HAP-1 (cell line): ENCODE data around the gene KRT75.
"Not testable (repeated sequence)": the region's sequence is repeated elsewhere in the genome, so short reads cannot be mapped to it uniquely, and the experiment has no call there.

ENCODE experiments used
- DNase-seq, 2 experiments: peaks; one replicate each; pipeline ENCODE4 v3.0.0-alpha.2; 2016 to 2020; ENCODE audit warnings: low spot score in 2 of 2
- H3K27me3 ChIP-seq: fragments of 250-450 bp; sonication (Bioruptor Pico); 2 replicates; pipeline ENCODE4 v1.5.1; 2020; ENCODE audit warnings: low read depth, mild to moderate bottlenecking, moderate library complexity
- H3K36me3 ChIP-seq: fragments of 250-450 bp; sonication (Bioruptor Pico); replicated peaks from 2 replicates; pipeline ENCODE4 v1.5.1; 2020; ENCODE audit warnings: mild to moderate bottlenecking
- H3K4me1 ChIP-seq: fragments of 250-450 bp; sonication (Bioruptor Pico); 2 replicates; pipeline ENCODE4 v1.5.1; 2020; ENCODE audit warnings: mild to moderate bottlenecking
- H3K4me3 ChIP-seq: fragments of 250-450 bp; sonication (Bioruptor Pico); 2 replicates; pipeline ENCODE4 v1.5.1; 2020; ENCODE audit warnings: mild to moderate bottlenecking, moderate library complexity
- H3K9me3 ChIP-seq: fragments of 250-450 bp; sonication (Bioruptor Pico); 2 replicates; pipeline ENCODE4 v1.5.1; 2020; ENCODE audit warnings: mild to moderate bottlenecking, moderate library complexity
- in situ Hi-C: fragments of 300-500 bp; cut with MboI; formaldehyde crosslinking; loops from 3 replicates; pipeline ENCODE4 v1.14.3; 2020; ENCODE audit warnings: low sequenced_read_pairs, inconsistent platforms, mixed read lengths

Gene KRT75

DNA sequence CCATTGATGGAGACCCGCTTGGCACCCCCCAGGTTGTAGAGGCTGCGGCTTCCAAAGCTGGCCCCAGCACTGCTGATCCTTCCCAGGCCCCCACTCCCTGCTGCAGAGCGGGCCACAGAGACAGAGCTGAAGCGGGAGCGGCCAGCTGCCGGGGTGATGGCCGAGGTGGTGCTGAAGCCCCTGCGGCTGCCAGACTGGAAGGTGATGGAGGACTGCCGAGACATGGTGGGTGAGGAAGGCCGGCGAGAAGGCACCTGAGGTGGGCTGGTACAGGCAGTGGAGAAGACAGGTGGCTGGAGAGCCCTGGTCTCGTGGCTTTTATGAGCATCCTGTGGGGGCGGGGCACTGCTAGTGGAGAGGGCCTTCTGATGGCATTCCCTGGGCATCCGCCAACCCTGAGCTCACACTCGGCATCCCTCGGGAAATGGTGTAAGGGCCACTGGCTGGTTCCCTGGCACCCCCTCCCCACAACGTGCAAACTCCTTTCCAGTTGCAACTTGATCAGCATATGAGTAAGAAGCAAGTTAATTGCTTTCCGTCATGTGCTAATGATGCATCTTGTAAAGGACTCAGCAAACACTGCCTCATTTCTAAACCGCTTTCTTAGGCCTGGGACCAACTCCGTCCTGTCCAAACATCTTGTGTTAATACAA is at the start of gene KRT75:
TSS of gene KRT75 (minus strand) at position 291 of the 653 bp plus-strand sequence. CDS start at position 224, 67 bp downstream.
- Histone ChIP-seq H3K36me3 (no peaks in the 10 kb centered on the region), H3K27me3 (peaks cover 3% of the 10 kb centered on the region; the same call in 1 of the 2 replicates), H3K4me3 (no peak within 1 kb of the TSS), H3K4me1 (no peaks in the 10 kb centered on the region), H3K9me3 (no peaks in the 10 kb centered on the region)
- in situ Hi-C loops = no loop called here
- DNase-seq = no peak

DNA sequence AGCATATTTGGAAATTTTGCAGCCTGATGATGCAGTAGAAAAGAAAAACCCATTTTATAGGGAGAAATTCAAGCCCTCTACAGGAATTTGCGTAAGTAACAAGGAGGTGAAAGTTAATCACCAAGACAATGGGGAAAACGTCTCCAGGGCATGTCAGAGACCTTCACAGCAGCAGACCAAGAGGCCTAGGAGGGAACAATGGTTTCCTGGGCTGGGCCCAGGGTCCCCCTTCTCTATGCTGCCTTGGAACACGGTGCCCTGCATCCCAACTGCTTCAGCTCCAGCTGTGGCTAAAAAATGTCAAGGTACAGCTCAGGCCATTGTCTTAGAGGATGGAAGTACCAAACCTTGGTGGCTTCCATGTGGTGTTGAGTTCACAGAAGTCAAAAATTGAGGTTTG is 45.9 kb upstream of the KRT75 start:
- Histone ChIP-seq H3K9me3 (no peaks in the 10 kb centered on the region), H3K4me1 (no peaks in the 10 kb centered on the region), H3K36me3 (no peaks in the 10 kb centered on the region), H3K4me3 (no peak overlapping the region), H3K27me3 (0 out of 2 replicates have a peak, but pooled peaks cover 3% of the 10 kb centered on the region)
- in situ Hi-C loops = no loop called here
- no peak for DNase-seq

DNA sequence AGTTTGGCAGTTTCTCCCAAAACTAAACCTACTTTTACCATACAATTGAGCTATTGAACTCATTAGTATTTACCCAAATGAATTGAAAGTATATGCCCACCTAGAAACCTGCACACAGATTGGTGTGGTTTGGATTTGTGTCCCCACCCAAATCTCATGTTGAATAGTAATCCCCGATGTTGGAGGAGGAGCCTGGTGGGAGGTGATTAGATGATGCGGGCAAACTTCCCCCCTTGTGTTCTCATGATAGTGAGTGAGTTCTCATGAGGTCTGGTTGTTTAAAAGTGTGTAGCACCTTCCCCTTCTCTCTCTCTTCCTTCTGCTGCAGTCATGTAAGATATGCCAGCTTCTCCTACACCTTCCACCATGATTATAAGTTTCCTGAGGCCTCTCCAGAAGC is 43.5 kb upstream of the KRT75 start:
- DNase-seq = no peak
- Histone ChIP-seq H3K4me1 (no peaks in the 10 kb centered on the region), H3K4me3 (no peak overlapping the region), H3K27me3 (peaks cover 2% of the 10 kb centered on the region; the same call in 1 of the 2 replicates), H3K9me3 (no peaks in the 10 kb centered on the region), H3K36me3 (no peaks in the 10 kb centered on the region)
- in situ Hi-C loops = no loop called here

DNA sequence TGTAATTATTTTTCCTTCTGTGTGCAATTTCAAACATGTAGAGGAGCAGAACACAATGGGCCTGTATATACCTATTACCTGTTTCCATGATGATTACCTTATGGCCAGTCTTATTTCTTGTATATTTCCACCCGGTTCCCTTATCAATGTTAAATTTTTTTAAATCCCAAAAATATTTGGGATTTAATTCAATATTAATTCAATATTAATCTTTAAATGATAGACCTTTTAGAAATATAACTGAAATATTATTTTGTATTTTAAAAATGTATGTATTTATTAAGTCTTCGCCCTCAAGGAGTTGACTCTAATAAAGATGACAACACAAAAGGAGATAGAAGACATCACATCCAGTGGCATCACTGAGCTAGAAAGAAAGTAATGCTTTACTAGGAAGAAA is 40.0 kb upstream of the KRT75 start:
- no peaks in the 10 kb centered on the region for H3K4me1 ChIP-seq
- DNase-seq = no peak
- H3K9me3 ChIP-seq = no peaks in the 10 kb centered on the region
- H3K4me3 ChIP-seq = no peak overlapping the region
- no peaks in the 10 kb centered on the region for H3K36me3 ChIP-seq
- in situ Hi-C loops = no loop called here
- H3K27me3 ChIP-seq = no peaks in the 10 kb centered on the region; the same call in 1 of the 2 replicates

DNA sequence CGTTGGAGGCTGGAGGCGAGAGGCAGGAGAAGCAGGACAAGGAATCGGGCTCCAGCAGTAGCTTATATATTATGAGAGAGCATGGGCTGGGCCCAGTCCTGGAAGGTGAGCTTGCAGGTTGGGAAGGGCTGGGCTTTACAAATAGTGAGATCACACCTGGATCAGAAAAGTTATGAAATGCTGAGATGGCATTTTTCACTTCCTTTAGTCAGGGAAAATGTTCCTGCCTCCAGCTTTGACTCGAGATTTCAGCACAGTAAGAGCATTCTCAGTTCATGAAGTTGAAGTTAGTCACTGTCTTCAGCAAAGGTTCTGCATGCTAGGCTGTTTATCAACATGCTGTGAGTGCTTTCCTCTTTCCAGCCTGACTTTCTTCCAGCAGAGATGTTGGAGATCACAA is 39.6 kb upstream of the KRT75 start, which contains the start of gene KRT6C:
TSS of gene KRT6C (minus strand) at position 38 of the 400 bp plus-strand sequence. CDS start 68 bp downstream, outside the sequence.
- in situ Hi-C loops = no loop called here

DNA sequence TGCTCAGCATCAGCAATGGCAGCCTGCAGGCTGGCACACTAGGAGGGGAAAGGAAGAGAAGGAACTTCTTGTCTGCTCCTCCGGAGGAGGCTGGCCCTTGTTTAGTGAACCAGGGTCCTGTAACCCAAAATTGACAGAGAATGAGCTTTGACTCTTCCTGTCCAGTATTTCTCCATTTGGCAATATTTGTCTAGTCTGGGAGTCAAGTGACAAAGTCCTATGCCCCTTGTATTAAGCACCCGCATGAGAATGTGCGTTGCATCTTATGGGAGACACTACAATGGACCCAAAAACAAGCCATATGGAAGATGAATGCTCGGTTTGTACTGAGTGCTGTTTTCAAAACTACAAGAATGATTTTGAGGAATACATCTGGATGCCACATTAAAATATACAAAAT is 35.7 kb upstream of the KRT75 start:
- no peak overlapping the region for H3K4me3 ChIP-seq
- no peak for DNase-seq
- no peaks in the 10 kb centered on the region for H3K36me3 ChIP-seq
- in situ Hi-C loops = no loop called here
- peaks cover 5% of the 10 kb centered on the region for H3K27me3 ChIP-seq
- H3K9me3 ChIP-seq = no peaks in the 10 kb centered on the region
- H3K4me1 ChIP-seq = no peaks in the 10 kb centered on the region

More for the DNA sequence above, 39.6 kb upstream of the KRT75 start, which contains the start of gene KRT6C:
- DNase-seq = no peak
- no peaks in the 10 kb centered on the region for H3K4me1 ChIP-seq
- no peaks in the 10 kb centered on the region; the same call in 1 of the 2 replicates for H3K27me3 ChIP-seq
- no peak within 1 kb of the TSS for H3K4me3 ChIP-seq
- H3K36me3 ChIP-seq = no peaks in the 10 kb centered on the region
- no peaks in the 10 kb centered on the region for H3K9me3 ChIP-seq

DNA sequence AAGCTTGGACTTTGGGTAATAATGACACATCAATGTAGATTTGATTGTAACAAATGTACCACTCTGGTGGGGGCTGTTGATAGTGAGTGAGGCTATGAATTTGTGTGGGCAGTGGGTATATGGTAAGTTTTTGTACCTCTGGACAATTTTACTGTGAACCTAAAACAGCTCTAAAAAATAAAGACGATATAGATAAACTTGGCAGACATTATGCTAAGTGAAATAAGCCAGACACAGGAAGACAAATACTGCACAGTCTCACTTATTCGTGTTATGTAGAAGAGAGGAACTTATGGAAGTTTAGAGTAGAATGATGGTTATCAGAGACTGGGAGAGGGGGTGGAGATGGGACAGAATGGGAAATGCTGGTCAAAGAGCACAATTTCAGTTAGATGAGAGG is 30.7 kb upstream of the KRT75 start:
- no peaks in the 10 kb centered on the region for H3K4me1 ChIP-seq
- in situ Hi-C loops = no loop called here

GRCh38 chr12:52461693-52462092 is 27.5 kb upstream of the KRT75 start:
- no peaks in the 10 kb centered on the region for H3K9me3 ChIP-seq
- no peaks in the 10 kb centered on the region for H3K4me1 ChIP-seq
- in situ Hi-C loops = no loop called here
- no peaks in the 10 kb centered on the region for H3K36me3 ChIP-seq
- no peak overlapping the region for H3K4me3 ChIP-seq
- H3K27me3 ChIP-seq = no peaks in the 10 kb centered on the region
- DNase-seq = no peak

More for the DNA sequence above, 30.7 kb upstream of the KRT75 start:
- H3K27me3 ChIP-seq = peaks cover 5% of the 10 kb centered on the region
- H3K4me3 ChIP-seq = no peak overlapping the region
- no peaks in the 10 kb centered on the region for H3K9me3 ChIP-seq
- DNase-seq = no peak
- H3K36me3 ChIP-seq = no peaks in the 10 kb centered on the region

DNA sequence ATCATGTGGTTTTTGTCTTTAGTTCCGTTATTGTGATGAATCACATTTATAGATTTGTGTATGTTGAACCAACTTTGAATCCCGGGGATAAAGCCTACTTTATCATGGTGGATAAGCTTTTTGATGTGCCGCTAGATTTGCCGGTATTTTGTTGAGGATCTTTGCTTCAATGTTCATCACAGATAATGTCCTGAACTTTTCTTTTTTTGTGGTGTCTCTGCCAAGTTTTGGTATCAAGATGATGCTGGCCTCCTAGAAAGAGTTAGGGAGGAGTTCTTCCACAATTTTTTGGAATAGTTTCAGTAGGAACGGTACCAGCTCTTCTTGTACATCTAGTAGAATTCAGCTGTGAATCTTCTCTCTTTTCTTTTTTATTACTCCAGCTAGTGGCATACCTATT is 24.7 kb upstream of the KRT75 start:
- H3K9me3 ChIP-seq = no peaks in the 10 kb centered on the region
- in situ Hi-C loops = no loop called here
- H3K36me3 ChIP-seq = no peaks in the 10 kb centered on the region
- no peak for DNase-seq
- H3K27me3 ChIP-seq = no peaks in the 10 kb centered on the region
- H3K4me1 ChIP-seq = peaks cover 7% of the 10 kb centered on the region
- no peak overlapping the region for H3K4me3 ChIP-seq

- H3K9me3 ChIP-seq = no peaks in the 10 kb centered on the region
- in situ Hi-C loops = no loop called here
- no peak for DNase-seq
- no peak overlapping the region for H3K4me3 ChIP-seq
- H3K36me3 ChIP-seq = no peaks in the 10 kb centered on the region
- peaks cover 7% of the 10 kb centered on the region for H3K4me1 ChIP-seq
- no peaks in the 10 kb centered on the region for H3K27me3 ChIP-seq
Measured at GRCh38 chr12:52455821-52456220, 21.6 kb upstream of the KRT75 start.

DNA sequence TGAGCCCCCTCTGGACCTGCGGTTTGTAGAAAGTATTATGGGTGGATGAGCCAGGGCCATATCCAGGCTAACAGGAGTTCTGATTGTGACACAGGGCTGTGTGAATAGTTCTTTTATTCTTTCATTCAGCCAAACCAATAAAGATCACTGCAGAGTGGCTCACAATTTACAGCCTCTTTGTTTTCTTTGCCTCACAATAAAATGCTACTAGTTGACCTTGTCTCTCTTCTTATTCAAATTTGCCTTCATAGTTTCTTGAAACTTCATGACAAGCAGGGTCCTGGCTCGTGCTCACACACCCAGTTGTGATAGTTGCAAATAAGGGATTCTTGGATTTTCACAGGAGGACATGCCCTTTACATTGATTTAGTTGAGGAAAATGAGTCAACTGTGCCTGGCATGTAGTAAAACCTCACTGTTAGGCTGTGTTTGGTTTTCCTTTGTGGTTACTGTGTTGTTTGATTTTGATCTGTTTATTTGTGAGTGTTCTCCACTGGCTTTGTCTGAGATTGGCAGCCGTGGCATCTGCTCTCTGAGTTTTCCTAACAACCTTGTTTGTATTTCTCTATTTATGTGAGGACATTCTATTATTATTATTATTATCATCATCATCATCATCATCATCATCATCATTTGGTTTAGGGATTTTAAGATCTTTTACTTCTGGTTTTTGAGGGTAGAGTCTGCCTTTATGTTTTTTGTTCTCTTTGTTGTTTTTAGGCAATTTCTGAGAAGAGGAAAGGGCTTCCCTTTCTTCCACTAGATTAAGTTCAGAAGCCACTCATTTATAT is 20.4 kb upstream of the KRT75 start:
- Histone ChIP-seq H3K4me1 (peaks cover 7% of the 10 kb centered on the region), H3K4me3 (no peak overlapping the region), H3K36me3 (no peaks in the 10 kb centered on the region), H3K27me3 (no peaks in the 10 kb centered on the region), H3K9me3 (no peaks in the 10 kb centered on the region)
- in situ Hi-C loops = no loop called here
- DNase-seq = peak; percentile 62 to 93

GRCh38 chr12:52452101-52452500 is 17.9 kb upstream of the KRT75 start, which contains the start of gene KRT6B:
Gene KRT6B, minus strand, starts transcription at chr12:52452146. Its CDS starts 68 bp downstream, at chr12:52452078.
- in situ Hi-C loops = no loop called here
- no peak within 1 kb of the TSS for H3K4me3 ChIP-seq
- no peaks in the 10 kb centered on the region for H3K36me3 ChIP-seq
- H3K27me3 ChIP-seq = no peaks in the 10 kb centered on the region
- DNase-seq = no peak
- no peaks in the 10 kb centered on the region for H3K9me3 ChIP-seq
- peaks cover 7% of the 10 kb centered on the region for H3K4me1 ChIP-seq

DNA sequence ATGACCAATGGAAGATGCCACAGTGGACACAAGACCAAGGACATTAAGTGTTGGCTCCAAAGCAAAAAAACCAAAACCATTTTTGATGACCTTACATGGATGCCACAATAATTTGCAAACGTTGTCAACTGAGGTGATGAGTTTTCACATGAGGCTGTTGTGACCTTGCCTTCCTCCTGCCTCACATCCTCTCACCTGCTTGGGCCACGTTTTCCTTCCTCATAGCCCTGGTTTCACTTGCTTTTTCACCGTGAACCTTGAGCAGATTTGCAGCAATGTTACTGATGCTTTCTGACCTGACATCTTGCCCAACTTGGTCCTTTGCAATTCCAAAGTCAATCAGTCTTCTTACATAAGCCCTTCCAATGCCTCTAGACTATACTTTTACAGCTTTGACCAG is 14.1 kb upstream of the KRT75 start:
- DNase-seq = no peak
- in situ Hi-C loops = no loop called here
- no peaks in the 10 kb centered on the region; the same call in 1 of the 2 replicates for H3K27me3 ChIP-seq
- H3K36me3 ChIP-seq = no peaks in the 10 kb centered on the region
- H3K4me3 ChIP-seq = no peak overlapping the region
- H3K4me1 ChIP-seq = no peaks in the 10 kb centered on the region
- no peaks in the 10 kb centered on the region for H3K9me3 ChIP-seq

DNA sequence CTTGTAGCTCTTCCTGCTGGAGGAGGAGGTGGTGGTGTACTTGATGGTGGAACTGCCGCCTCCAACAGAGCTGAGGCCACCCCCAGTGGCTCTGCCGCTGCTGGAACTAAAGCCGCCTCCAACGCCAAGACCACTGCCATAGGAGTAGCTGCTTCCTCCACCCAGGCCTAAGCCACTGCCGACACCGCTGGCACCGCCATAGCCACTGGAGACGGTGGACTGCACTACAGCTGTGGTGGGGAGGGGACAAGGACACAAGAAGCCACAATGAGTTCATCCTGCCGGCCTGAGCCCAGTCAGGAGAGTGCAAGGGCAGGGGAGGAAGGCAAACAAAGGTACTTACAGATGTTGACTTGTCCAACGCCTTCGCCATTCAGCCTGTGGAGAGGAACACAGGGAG is 13.0 kb upstream of the KRT75 start:
- H3K9me3 ChIP-seq, in situ Hi-C loops: not testable (repeated sequence)

More for the DNA sequence above, 13.0 kb upstream of the KRT75 start:
- DNase-seq, H3K4me3 ChIP-seq, H3K27me3 ChIP-seq, H3K36me3 ChIP-seq, H3K4me1 ChIP-seq: not testable (repeated sequence)
